Dermis microvascular lymphatic vessel endothelial cell (primary cell): Measurements from ENCODE around the gene SLC38A3. TPM values are rescaled to one million over a fixed set of nuclear protein-coding genes. Genes with fewer than 3 reads are reported as not detected.

Source experiments
- DNase-seq, 2 donors: peaks; one replicate each; pipeline versions ENCODE4 v3.0.0 to v3.0.0-alpha.2; 2010; ENCODE audit warnings: low read depth in 2 of 2
- total RNA-seq: library from RNA; depleted of rRNA; stranded (reverse); fragments of >200 nt; gene quantifications from 2 replicates; pipeline ENCODE4 v1.2.1, GENCODE V29; 2014

The SLC38A3 gene
- total RNA-seq, 1 donor from 2014 or later = under 0.01 TPM

DNA sequence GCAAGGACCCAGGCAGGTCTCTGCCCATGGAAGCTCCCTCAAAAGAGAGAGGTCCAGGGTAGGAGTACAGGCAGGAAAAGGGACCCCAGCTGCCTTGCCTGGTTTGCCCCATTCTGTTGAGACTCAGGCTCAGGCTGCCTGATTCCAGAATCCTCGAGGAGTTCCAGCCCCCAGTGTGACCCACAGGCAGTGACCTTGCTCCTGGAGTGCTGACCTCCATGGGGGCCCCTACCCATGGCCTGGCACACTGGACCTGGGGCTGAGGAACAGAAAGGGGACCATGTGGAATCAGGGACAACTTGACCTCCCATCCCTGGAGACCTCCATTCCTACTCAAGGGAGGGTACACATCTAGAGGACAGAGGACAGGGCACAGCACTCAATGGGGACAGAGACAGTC, 60.5 kb downstream of the SLC38A3 start:
- no peak for DNase-seq

DNA sequence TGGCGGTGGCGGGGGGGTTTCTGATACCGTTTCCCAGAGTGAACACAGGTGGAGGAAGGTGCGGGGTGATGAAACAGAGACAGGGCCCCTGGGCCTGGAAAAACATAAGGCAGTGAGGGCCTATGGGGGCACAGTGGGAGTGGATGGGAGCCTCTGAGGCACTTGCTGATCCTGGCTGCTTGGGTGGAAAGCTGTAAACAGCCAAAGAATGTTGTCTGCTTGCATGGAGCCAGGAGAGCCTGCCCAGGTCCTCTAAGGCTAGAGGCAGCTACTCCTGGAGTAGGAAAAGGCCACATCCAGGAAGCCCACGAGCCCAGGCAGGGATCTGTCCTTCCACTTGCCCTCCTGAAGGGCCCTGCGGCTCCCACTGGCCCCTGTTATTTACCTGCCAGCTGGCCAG, 60.9 kb downstream of the SLC38A3 start:
- DNase-seq = no peak

DNA sequence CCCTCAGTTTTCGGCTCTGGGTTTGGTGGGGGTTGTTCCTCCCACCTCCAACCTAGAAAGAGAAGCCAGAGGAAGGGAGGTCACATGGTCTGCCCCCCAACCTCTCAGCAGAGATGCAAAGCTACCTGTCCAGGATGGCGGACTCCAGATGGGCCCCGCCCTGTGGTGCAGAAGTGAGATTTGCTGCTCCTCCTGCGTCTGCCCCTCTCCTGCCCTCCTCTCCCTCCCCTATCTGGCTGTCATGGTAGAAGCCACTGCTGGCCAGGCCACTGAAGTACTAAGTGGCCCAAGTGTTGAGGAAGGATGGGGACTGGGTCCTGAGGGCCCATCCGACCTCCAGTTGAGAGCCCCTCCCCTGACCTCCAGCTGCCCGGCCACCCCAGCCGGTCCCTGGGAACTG, 61.8 kb downstream of the SLC38A3 start:
- no peak for DNase-seq

DNA sequence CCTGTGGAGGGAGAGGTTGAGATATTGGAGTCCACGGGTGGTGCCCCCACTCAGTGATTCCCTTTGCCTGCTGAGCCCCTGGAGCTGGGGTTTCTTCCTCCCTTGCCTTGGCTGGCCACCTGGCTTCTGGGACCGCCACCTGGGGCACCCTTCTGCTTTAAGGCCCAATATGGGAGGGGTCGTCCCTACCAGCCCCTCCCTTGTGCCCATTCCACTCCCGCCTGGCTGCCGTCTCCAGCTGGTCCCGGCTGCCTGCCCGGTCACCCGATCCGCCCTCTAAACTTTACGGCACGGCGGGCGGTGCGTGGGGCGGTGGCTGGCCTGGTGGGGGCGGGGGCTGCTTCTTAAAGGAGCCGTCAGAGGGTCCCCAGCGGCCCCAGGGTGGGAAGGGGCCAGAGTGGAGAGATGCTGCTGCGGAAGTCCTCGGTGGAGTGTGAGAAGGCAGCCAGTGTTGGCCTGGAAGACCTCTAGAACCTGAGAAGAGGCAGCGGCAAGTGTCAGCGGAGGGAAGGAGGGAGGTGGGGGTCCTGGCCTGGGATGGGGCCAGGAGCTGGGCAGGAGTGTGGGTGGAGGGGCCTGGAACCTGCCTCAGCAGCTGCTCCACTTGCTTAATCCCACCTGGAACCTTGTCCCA, 62.3 kb downstream of the SLC38A3 start:
- DNase-seq = no peak

DNA sequence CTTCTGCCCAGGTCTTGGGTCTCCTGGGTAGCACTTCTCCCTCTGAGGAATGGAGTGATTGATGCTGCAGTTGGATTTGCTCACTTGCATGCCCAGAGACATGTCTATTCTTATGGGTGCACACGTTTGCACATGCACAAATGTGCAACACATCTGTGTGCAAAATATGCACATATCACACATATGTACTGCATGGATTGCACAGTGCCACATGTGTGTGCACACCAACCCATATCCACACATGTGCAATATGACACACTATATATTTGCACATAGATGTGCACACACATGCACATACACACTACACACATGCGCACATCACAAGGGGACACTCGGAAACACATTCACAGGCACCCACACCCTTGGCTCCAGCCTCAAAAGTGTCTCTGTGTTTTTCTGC, 63.2 kb downstream of the SLC38A3 start:
- DNase-seq = no peak

DNA sequence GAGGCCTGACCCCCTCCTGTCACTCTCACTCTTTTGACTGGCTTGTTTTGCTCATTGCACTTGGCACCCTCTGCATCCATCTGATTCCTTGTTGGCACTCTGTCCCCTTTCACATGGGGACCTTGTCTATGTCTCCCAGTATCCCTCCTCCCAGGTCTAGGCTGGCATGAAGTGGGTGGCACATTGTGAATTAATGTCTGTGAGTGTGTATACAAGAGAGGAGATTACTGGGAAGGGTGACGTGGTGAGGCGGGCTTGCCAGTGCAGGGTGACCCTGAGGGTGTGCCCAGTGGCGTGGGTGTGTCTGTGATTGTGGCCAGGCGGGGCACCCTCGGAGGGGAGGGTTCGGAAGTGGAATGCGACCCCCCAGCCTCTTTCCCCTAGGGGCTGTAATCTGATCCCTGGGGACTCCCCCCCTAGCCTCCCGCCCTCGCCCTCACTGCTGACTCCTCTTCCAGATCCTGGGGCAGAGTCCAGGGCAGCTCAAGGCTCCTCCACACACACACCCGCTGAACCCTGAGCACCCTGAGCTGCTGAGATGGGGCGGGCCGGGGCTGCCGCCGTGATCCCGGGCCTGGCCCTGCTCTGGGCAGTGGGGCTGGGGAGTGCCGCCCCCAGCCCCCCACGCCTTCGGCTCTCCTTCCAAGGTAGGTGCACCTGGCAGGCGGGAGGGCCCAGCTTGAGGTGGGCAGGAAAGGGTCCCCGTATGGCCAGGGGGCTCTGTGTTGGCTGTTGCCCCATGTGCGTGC, 63.8 kb downstream of the SLC38A3 start, which contains the start of gene SEMA3B:
TSS of gene SEMA3B (plus strand) at position 445 of the 749 bp plus-strand sequence. CDS start at position 539, 94 bp downstream.
- DNase-seq = no peak

DNA sequence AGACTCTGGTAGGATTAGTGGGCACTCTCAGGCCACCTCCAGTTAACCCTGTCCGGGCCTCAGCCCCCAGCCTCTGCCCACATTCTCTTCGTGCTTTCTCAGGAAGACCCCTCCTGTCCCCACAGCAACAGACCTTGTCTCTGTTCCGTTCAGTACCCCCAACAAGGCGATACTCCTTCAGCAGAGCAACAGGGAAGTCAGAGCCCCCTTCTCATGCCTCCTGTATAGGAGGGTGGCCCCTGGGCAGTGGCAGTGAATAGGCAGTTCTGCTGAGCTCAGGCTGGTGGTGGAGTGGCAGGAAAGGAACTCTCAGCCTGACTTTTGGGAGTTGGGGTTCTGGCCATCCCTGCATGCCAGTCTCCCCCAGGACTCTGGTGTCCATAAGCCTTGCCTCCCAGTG, 64.4 kb downstream of the SLC38A3 start:
- no peak for DNase-seq

DNA sequence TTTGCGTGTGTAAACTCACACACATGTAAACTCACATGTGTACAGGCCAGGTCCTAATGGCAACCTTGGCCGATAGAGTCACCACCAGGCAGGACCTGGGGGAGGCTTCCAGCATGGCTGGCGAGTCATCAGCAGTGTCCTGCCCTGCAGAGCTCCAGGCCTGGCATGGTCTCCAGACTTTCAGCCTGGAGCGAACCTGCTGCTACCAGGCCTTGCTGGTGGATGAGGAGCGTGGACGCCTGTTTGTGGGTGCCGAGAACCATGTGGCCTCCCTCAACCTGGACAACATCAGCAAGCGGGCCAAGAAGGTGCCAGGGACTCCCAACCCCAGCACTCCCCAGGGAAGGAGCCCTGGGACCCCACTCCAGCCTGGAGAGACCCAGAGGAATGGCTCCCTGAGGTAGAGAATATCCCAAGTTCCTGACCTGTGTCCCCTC, 64.9 kb downstream of the SLC38A3 start:
- no peak for DNase-seq

DNA sequence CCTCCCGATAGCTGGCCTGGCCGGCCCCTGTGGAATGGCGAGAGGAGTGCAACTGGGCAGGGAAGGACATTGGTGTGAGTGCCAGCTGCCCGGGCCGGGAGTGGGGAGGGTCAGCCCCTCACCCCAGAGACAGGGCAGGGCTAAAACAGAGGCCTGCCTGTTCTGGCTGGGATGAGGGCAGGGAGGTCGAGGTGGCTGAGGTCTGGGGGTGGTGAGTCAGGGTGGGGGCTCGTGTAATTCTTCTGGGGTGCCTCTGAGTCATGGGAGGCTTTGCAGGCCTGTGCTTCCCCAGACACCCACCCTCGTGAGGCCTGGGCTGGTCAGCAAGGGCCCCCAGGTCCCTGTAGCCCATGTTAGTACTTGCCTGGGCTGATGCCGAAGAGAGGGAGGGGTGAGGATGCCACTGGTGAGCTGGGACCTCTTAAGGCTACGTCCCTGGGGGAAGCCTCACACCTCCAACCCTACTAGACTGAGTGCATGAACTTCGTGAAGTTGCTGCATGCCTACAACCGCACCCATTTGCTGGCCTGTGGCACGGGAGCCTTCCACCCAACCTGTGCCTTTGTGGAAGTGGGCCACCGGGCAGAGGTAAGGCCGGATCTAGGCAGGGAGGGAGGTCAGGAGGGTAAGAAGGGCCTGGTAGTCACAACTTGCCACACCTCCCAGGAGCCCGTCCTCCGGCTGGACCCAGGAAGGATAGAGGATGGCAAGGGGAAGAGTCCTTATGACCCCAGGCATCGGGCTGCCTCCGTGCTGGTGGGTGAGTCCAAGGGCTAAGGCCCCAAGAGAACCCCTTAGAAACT, 65.6 kb downstream of the SLC38A3 start:
- no peak for DNase-seq

Other genes starting within 250 kb of the SLC38A3 start
- 108 and 148 TPM in 2 replicates for gene RBM5, start 116.4 kb upstream of the SLC38A3 start, total RNA-seq
- 15.7 and 29.8 TPM in 2 replicates for gene SEMA3F, start 49.9 kb upstream of the SLC38A3 start, total RNA-seq
- under 0.01 TPM in 1 of 2 replicates, not detected in the other for gene GNAT1, start 13.7 kb upstream of the SLC38A3 start, total RNA-seq
- 390 and 560 TPM in 2 replicates for gene GNAI2, start 30.9 kb downstream of the SLC38A3 start, total RNA-seq
- gene SEMA3B, start 63.9 kb downstream of the SLC38A3 start, total RNA-seq = 0.26 and 0.51 TPM in 2 replicates
- not detected in 2 replicates for gene LSMEM2, start 73.8 kb downstream of the SLC38A3 start, total RNA-seq
- 117 and 130 TPM in 2 replicates for gene IFRD2, start 87.2 kb downstream of the SLC38A3 start, total RNA-seq
- gene HYAL3, start 94.1 kb downstream of the SLC38A3 start, total RNA-seq = 17.5 and 23.6 TPM in 2 replicates
- gene NAA80, start 94.1 kb downstream of the SLC38A3 start, total RNA-seq = 4.0 and 4.5 TPM in 2 replicates
- 4.6 and 6.7 TPM in 2 replicates for gene HYAL1, start 98.3 kb downstream of the SLC38A3 start, total RNA-seq
- gene HYAL2, start 117.5 kb downstream of the SLC38A3 start, total RNA-seq = 384 and 564 TPM in 2 replicates
- gene TUSC2, start 123.0 kb downstream of the SLC38A3 start, total RNA-seq = 20.7 and 22.3 TPM in 2 replicates
- 12.6 and 23.9 TPM in 2 replicates for gene RASSF1, start 135.6 kb downstream of the SLC38A3 start, total RNA-seq
- gene ZMYND10, start 140.5 kb downstream of the SLC38A3 start, total RNA-seq = under 0.01 and 0.25 TPM in 2 replicates
- gene NPRL2, start 145.5 kb downstream of the SLC38A3 start, total RNA-seq = 12.3 and 16.9 TPM in 2 replicates
- gene CYB561D2, start 145.6 kb downstream of the SLC38A3 start, total RNA-seq = 18.9 and 23.9 TPM in 2 replicates
- 27.0 and 43.9 TPM in 2 replicates for gene TMEM115, start 154.2 kb downstream of the SLC38A3 start, total RNA-seq